Measurements from ENCODE around the gene PCNX2. TPM values are rescaled to one million over a fixed set of nuclear protein-coding genes. Genes with fewer than 3 reads are reported as not detected.

Gene PCNX2
- total RNA-seq, 1 experiment from 2014 or later: 50.8 TPM

DNA sequence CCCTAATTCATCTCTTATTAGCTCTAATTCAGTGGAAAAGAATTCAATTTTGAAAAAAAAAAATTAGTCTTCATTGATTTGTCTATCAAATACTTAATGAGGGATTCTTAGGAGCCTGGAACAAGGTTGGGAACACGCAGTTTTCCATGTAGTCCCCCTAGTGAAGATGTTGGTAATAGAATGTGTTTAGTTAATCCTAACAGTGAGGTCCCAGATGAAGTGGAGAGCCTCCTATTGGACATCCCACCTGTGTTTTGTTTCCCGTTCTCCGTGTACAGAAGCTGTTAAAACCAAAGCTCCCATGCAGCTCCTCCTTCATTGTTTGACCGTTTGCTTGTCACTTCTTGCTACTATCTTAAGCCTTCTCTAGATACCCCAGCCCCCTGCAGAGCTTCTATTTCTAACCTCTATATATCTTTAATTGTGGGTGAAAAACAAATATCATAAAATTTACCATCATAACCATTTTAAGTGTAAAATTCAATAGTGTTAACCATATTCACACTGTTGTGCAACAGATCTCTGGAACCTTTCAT lies 67.5 kb downstream of the PCNX2 start:
- Mint-ChIP-seq H3K36me3 (peaks cover 40% of the 10 kb centered on the region), H3K9me3 (no peaks in the 10 kb centered on the region), H3K27ac (no peak overlapping the region), H3K4me1 (peaks cover 5% of the 10 kb centered on the region; the same call in 1 of the 2 replicates), H3K27me3 (ENCODE audit: low read depth) (no peaks in the 10 kb centered on the region), H3K4me3 (no peak overlapping the region)
- ChIA-PET CTCF (no interaction called here), POLR2A (no interaction called here)
- TF ChIP-seq, protein P1, sequence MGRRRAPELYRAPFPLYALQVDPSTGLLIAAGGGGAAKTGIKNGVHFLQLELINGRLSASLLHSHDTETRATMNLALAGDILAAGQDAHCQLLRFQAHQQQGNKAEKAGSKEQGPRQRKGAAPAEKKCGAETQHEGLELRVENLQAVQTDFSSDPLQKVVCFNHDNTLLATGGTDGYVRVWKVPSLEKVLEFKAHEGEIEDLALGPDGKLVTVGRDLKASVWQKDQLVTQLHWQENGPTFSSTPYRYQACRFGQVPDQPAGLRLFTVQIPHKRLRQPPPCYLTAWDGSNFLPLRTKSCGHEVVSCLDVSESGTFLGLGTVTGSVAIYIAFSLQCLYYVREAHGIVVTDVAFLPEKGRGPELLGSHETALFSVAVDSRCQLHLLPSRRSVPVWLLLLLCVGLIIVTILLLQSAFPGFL (CRISPR knock-in tag; IDR thresholded peaks at IDR 0.05; ENCODE audit: borderline replicate concordance): no peak
- TF ChIP-seq ESRRA (CRISPR knock-in tag; IDR thresholded peaks at IDR 0.05; ENCODE audit: borderline replicate concordance): no peak
- TF ChIP-seq, protein P2, sequence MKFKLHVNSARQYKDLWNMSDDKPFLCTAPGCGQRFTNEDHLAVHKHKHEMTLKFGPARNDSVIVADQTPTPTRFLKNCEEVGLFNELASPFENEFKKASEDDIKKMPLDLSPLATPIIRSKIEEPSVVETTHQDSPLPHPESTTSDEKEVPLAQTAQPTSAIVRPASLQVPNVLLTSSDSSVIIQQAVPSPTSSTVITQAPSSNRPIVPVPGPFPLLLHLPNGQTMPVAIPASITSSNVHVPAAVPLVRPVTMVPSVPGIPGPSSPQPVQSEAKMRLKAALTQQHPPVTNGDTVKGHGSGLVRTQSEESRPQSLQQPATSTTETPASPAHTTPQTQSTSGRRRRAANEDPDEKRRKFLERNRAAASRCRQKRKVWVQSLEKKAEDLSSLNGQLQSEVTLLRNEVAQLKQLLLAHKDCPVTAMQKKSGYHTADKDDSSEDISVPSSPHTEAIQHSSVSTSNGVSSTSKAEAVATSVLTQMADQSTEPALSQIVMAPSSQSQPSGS (CRISPR knock-in tag; IDR thresholded peaks at IDR 0.05; ENCODE audit: borderline replicate concordance, low read depth): no peak
- TF ChIP-seq, protein P3, sequence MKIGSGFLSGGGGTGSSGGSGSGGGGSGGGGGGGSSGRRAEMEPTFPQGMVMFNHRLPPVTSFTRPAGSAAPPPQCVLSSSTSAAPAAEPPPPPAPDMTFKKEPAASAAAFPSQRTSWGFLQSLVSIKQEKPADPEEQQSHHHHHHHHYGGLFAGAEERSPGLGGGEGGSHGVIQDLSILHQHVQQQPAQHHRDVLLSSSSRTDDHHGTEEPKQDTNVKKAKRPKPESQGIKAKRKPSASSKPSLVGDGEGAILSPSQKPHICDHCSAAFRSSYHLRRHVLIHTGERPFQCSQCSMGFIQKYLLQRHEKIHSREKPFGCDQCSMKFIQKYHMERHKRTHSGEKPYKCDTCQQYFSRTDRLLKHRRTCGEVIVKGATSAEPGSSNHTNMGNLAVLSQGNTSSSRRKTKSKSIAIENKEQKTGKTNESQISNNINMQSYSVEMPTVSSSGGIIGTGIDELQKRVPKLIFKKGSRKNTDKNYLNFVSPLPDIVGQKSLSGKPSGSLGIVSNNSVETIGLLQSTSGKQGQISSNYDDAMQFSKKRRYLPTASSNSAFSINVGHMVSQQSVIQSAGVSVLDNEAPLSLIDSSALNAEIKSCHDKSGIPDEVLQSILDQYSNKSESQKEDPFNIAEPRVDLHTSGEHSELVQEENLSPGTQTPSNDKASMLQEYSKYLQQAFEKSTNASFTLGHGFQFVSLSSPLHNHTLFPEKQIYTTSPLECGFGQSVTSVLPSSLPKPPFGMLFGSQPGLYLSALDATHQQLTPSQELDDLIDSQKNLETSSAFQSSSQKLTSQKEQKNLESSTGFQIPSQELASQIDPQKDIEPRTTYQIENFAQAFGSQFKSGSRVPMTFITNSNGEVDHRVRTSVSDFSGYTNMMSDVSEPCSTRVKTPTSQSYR (CRISPR knock-in tag; IDR thresholded peaks at IDR 0.05): no peak
- no peak for TF ChIP-seq SMAD4 (CRISPR knock-in tag; IDR thresholded peaks at IDR 0.05)
- TF ChIP-seq, protein P4, sequence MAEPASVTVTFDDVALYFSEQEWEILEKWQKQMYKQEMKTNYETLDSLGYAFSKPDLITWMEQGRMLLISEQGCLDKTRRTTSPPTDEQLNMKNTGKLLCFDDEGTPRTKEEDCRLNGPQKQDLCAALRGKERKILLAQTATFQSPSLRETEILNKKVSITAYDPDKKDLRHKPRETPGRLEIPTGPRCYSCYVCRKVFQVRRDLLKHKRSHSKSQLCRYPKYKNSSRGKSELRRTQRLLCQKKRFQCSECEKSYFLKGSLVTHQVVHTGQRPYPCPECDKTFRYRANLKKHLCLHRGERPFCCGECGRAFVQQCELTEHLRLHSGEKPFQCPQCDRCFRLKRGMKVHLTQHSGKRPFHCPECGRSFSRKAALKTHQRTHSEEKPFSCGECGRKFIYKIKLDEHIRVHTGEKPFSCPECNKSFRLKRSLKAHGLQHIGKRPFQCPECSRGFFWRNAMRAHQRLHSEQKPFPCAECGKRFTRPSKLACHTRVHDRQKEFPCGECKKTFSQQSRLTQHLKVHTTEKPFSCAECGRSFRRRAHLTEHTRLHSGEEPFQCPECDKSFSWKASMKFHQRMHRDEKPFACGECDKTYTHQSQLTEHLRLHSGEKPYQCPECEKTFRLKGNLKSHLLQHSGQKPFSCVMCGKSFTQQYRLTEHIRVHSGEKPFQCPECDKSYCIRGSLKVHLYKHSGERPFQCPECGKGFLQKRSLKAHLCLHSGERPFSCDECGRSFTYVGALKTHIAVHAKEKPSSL (CRISPR knock-in tag; conservative IDR thresholded peaks at IDR 0.05): no peak
- TF ChIP-seq EMX1 (CRISPR knock-in tag; IDR thresholded peaks at IDR 0.05): no peak
- TF ChIP-seq ZNF232 (CRISPR knock-in tag; IDR thresholded peaks at IDR 0.05): no peak
- TF ChIP-seq ZNF416 (CRISPR knock-in tag; IDR thresholded peaks at IDR 0.05): no peak
- no peak for TF ChIP-seq FOXP1 (CRISPR knock-in tag; IDR thresholded peaks at IDR 0.05; ENCODE audit: borderline replicate concordance)
- no peak for TF ChIP-seq FOXK1 (CRISPR knock-in tag; IDR thresholded peaks at IDR 0.05)
- TF ChIP-seq, protein P5, sequence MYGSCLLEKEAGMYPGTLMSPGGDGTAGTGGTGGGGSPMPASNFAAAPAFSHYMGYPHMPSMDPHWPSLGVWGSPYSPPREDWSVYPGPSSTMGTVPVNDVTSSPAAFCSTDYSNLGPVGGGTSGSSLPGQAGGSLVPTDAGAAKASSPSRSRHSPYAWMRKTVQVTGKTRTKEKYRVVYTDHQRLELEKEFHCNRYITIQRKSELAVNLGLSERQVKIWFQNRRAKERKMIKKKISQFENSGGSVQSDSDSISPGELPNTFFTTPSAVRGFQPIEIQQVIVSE (CRISPR knock-in tag; IDR thresholded peaks at IDR 0.05; ENCODE audit: borderline replicate concordance): no peak
- TF ChIP-seq, protein P6, sequence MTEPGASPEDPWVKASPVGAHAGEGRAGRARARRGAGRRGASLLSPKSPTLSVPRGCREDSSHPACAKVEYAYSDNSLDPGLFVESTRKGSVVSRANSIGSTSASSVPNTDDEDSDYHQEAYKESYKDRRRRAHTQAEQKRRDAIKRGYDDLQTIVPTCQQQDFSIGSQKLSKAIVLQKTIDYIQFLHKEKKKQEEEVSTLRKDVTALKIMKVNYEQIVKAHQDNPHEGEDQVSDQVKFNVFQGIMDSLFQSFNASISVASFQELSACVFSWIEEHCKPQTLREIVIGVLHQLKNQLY (CRISPR knock-in tag; IDR thresholded peaks at IDR 0.05): no peak
- TF ChIP-seq CREM (CRISPR knock-in tag; IDR thresholded peaks at IDR 0.05): no peak
- no peak for TF ChIP-seq ZNF671 (CRISPR knock-in tag; IDR thresholded peaks at IDR 0.05)
- no peak for TF ChIP-seq KAT7 (CRISPR knock-in tag; IDR thresholded peaks at IDR 0.05; ENCODE audit: borderline replicate concordance)
- TF ChIP-seq NR3C1 (CRISPR knock-in tag; conservative IDR thresholded peaks at IDR 0.05; ENCODE audit: low read depth): no peak
- no peak for TF ChIP-seq TEAD1 (CRISPR knock-in tag; IDR thresholded peaks at IDR 0.05)
- ATAC-seq (peak; percentile 60), DNase-seq (ENCODE audit: low spot score) (no peak)

All from WTC11 (cell line).